ENCODE results near the gene PFKM.

PFKM gene

DNA sequence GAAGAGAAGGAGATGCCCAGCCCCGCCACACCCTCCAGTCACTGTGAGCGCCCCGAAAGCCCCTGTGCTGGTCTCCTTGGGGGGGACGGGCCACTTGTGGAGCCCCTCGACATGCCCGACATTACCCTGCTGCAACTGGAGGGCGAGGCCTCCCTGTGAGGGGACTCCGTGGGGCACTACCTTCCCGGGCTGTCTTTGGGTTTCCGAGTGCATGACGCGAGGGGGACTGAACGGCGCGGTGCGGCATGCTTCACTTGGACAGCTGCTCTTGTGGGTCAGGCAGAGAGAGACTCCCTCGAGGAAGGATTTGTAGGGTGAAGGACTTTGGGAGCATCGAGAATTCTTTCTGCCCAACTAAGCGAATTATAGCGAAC, 65.4 kb downstream of the PFKM start:
- H3K4me3 ChIP-seq (ENCODE audit: low read depth, low read length), result peak overlapping the region; percentile 30

DNA sequence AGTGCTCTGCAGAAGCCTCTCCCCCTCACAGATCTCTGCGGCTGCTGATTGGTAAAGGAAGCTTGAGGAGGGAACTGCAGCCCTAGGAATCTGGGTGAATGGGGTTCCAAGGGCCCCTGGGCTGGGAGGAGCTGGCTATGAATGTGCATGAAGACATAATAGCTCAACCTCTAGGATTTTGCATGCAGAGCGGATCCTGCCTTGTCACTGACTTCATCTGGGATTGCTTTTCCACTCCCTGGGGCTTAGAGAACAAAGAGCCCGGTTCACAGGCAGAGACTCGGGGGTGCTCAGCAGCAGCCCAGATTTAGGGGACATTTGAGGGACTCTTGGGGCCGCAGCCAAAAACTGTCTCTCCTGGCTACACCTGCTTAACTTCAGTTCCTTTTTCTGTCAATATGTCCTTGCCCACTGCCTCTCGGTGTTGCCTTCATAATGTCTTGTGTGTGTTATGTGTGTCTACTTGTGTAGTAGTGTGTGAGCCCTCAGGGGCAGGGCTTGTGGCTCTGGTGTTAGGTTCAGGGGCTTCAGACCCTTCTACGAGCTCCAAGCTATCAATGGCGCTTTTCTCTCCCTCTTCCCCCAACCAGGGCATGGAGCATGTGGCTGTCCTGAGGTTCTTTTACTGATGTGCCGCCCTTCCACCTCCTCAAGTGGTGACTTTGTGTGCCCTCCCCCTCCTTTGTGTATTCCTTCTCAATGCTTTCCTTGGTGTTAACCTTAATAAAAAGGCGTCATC, 66.2 kb downstream of the PFKM start:
- H3K4me3 ChIP-seq (ENCODE audit: low read depth, low read length), result no peak overlapping the region

DNA sequence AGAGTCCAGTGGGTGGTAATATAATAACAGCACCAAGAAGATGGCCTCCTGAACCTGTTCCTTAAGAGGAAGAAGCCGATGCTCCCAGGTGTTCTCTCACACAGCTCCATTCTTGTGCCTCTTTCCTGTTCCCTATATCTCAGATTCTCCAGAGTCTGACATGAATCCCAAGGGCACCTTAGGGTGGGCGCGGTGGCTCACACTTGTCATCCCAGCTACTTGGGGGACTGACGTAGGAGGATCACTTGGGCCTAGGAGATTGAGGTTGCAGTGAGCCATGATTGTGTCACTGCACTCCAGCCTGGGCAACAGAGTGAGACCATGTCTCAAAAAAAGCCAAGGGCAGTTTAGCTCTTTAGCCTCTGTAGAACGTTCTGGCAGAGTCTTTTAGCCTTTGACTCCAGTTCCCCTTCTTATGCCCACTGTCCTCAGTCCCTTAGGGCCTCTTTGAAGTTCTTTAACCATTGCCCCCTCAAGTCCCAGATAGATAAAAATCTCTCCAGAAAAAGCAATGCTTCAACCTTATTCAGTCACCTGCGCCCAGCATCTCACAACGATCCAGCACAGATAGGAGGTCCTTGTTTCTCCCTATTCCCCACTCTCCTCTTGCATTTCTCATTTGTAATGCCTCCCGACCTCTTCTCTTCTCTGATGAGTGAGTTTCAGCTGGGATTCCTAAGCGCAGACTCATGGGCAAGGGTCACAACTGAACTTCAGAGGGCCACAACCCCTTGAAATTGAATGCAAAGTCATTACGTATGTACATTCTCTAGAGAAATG, 68.9 kb downstream of the PFKM start:
- H3K4me3 ChIP-seq (ENCODE audit: low read depth, low read length), result no peak overlapping the region

DNA sequence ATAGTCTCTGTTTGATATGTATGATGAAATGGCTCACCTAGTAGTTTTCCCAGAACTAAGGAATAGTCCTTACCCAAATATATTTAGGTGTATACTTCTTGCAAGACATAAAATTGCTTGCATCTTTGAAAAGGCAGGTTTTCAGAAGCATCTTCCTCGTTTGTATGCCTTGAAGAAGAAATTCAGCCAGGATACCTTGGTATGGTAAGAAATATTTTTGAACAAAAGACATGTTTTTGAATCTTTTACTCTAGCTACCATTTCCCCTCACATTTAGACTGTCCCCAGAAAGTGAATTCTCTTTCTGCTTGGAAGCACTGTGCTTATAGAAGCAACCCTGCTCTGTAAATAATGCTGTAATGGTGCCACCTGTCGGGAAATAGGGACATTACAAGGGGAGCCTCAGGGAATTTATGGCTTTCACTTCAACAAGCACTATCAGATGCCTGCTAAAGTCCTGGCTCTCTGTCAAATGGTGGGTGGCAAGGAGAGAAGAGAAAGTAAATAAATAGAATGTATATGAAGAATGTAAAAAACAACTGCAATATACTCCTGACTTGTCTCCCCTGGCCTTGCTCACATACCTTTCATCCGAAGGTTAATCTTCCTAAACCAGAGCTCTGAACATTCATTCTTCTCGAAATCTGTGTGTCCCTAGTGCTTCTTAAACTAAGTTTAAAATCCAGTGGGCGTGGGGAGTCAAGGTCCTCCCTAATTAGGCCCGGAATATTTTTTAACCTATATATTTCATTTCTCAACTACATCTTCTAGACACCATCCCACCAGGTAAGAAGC, 70.4 kb downstream of the PFKM start:
- no peak overlapping the region for H3K4me3 ChIP-seq (ENCODE audit: low read depth, low read length)

DNA sequence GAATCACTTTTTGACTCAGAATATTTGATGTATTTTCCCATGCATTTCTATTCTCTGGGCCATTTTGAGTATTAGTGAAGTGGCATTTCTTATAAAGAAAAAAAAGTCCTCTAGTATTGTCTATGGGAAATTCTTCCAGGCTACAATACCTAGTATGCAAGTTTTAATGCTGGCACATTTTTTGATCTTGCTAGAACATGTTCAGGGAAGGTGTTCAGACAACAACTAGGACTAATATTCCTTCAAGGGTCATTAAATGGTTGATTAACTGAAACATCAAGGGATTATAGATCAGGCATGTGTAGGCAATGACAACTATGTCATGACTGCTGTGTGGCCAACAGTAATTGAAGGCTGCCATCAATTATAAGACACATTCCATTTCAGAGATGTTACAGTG, 71.9 kb downstream of the PFKM start:
- no peak overlapping the region for H3K4me3 ChIP-seq (ENCODE audit: low read depth, low read length)

DNA sequence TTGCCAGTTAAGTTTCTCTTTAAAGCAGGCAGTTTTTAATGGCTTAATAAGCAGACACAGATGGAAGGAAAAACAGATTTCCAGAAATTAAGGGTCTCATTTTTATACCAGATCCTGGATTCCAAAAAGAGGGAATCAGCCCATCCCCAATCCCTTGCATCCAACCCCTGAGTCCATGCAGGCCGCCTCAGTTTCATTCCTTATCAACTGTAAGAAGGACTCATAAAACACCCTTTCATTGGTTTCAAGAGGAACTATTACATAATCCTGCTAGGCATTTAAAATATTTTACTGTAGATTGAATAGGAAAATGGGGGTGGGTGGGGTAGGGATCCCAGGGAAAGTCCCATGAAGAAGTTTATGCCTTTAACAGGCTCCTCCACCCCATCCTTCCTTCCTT, 73.7 kb downstream of the PFKM start:
- no peak overlapping the region for H3K4me3 ChIP-seq (ENCODE audit: low read depth, low read length)

DNA sequence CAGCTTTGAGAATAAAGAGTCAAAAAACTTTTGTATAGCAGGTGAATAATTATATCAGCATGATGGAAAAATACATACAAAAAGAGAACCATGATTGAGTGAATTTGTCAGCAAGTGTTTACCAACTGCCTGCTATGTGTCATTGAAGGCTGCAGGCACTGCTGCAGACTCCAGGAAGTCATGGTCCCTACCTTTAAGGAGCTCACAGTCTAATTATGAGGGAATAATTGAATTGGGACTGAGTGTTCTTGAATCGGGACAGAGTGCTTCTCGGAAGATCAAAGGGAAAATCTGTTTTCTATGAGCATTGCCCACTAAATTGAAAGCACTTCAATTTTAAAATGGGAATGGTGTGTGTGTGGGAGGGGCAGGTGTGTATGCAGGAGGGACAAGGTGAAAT, 74.5 kb downstream of the PFKM start:
- no peak overlapping the region for H3K4me3 ChIP-seq (ENCODE audit: low read depth, low read length)

DNA sequence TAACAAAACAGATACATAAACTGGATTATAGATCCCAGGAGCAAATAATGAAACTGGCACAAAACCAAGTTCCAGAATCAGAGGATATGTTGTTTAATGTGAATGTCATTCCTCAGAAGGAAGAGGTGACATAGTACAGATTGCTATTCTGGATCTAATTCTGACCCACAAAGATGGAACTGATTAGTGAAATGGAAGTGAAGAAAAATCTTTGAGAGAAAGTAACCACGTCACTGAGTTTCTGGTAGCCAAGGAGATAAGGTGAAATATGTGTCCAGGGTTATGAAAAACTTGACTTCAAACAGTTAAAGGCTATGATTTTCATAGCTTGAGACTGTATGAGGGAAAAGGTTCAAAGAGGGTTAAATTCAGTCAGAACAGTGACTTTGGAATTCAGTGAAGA, 75.6 kb downstream of the PFKM start:
- H3K4me3 ChIP-seq (ENCODE audit: low read depth, low read length), result no peak overlapping the region
